Measurements from ENCODE around the gene CDCP1.

The CDCP1 gene

DNA sequence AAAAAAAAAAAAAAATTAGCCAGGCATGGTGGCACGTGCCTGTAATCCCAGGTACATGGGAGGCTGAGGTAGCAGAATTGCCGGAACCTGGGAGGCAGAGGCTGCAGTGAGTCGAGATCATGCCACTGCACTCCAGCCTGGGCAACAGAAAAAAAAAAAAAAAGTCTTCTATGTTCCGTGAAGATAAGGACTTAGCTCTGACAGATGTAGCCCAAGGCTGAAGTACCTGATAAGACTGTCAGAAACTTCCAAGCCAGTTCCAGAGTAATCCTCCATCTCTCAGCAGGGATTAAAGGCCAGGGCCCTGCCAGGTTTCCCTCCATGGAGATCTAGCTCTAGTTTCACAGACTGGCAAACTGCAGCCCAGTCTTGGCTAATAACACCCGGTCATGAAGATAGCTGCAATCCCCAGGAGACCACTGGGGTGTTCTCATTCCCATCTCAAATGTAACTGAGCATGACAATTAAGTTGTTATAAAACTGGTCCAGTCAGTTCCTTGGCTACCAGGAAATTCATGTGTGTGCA is 8.5 kb downstream of the CDCP1 start:
- DNase-seq: no peak

DNA sequence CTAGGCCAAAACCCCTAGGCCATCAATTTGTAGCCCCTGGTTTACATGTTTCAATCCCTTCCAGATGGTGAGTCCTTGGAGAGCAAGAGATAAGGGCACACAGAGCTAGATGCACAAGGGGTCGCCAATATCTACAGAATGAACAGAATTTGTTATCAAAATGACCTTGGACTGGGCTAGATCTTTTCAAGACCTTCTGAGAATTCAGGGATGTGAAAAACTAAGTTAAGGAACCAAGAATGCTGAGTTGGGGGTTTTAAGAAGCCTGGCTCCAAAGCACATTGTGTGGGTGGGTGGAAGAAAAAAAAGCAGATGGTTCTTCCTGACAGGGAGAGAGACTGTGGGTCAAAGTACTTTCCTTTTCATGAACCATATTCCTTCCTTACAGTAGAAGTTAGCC is 10.2 kb downstream of the CDCP1 start:
- DNase-seq: no peak

- DNase-seq: no peak
Observed at GRCh38 chr3:45134758-45135521, 11.2 kb downstream of the CDCP1 start.

- no peak for DNase-seq
Observed at GRCh38 chr3:45132568-45133211, 13.5 kb downstream of the CDCP1 start.

DNA sequence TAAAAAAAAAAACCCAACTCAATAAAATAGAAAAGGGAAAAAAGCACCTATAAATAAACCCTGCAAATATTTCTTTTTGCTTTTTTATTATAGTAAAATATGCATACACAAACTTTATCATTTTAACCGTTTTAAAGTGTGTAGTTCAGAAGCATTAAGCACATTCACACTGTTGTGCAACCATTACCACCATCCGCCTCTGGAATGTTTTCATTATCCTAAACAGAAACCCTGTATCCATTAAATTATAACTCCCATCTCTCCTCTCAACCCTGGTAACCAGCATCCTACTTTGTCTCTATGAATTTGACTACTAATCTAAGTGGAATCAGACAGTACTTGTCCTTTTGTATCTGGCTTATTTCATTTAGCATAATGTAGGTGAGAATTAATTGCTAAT is 15.0 kb downstream of the CDCP1 start:
- DNase-seq: no peak

- no peak for DNase-seq
Observed at GRCh38 chr3:45130476-45130875, 15.7 kb downstream of the CDCP1 start.

GRCh38 chr3:45128950-45129349 is 17.2 kb downstream of the CDCP1 start:
- no peak for DNase-seq

- DNase-seq: no peak
Observed at GRCh38 chr3:45127130-45127822, 18.9 kb downstream of the CDCP1 start.

DNA sequence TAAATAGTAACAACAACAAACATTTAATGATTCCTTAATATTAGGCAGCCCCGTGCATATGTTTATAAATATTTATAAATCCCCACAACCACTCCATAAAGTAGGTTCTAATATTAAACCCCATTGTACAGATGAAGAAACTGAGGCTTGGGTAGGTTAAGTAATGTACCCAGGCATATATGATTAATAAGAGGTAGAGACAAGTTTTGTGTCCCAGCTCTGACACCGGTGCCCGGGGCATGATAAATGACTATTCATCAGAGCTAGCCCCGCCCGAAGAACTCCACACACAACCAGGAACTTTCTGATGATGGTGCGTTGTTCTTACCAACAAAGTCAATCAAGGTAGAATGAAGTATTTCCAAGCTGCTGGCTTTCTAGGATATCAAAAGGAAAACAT is 19.4 kb downstream of the CDCP1 start:
- DNase-seq: no peak

GRCh38 chr3:45125550-45126026 is 20.6 kb downstream of the CDCP1 start:
- DNase-seq: no peak

- DNase-seq: no peak
Observed at GRCh38 chr3:45124956-45125355, 21.2 kb downstream of the CDCP1 start.

DNA sequence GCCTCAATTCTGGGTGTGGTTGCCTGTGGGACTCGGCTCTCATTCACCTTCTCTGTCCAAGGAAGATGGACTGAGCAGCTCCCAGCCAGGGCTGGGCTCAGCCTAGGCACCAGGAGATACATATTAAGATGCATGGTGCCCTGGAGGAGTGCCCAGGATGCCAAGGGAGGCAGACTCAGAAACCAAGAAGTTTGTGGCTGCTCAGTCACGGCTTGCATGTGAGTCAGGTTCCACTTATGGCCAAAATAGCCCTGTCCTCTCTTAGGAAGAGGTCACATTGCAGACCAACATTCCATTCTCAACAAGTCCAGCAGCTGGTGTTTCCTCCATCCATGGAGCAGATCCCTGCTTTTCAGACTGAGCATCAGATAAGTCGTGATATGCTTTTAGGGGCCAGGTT is 21.8 kb downstream of the CDCP1 start:
- no peak for DNase-seq

- no peak for DNase-seq
Observed at GRCh38 chr3:45123581-45124269, 22.5 kb downstream of the CDCP1 start.

- DNase-seq: no peak
Observed at GRCh38 chr3:45123030-45123429, 23.1 kb downstream of the CDCP1 start.

GRCh38 chr3:45120359-45121158 is 25.6 kb downstream of the CDCP1 start:
- no peak for DNase-seq

DNA sequence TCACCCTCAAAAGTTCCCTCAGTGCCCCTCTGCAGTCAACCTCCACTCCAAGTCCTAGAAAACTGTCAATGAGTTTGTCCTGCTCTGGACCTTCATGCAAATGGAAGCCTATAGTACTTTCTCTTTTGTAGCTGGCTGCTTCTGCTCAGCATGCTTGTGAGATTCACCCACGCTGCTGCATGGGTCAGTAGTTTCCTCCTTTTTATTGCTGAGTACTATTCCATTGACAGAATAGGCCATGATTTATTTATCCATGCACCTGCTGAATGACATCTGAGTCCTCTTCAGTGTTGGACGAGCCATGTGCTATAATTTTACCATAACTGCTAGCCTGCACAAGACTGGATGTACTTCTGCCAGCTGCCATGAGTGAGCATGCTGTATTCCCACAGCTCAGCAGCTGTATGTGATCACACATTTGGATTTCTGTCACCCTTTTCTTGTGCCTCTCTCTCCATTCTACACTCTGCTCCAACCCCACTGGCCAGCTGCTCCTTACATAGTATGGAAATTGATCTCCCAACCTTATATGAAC is 26.3 kb downstream of the CDCP1 start:
- DNase-seq: no peak

DNA sequence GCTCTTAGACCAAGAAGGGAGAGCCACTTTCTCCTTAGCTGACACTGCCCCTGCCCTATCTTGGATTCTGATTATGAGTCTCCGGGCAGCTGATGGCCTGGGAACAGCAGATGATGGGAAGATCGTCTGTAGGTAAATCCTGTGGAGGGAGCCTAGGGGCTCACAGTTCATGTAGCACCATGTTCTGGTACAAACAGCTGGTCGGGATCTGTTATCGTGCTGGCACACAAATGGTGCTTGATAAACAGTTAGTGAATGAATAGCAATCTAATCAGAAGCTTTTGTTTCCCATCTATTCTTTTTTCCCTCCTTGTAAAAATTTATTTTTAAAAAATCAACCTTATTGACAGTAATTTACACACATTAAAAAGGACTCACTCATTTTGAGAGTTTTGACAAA is 26.8 kb downstream of the CDCP1 start:
- no peak for DNase-seq

DNA sequence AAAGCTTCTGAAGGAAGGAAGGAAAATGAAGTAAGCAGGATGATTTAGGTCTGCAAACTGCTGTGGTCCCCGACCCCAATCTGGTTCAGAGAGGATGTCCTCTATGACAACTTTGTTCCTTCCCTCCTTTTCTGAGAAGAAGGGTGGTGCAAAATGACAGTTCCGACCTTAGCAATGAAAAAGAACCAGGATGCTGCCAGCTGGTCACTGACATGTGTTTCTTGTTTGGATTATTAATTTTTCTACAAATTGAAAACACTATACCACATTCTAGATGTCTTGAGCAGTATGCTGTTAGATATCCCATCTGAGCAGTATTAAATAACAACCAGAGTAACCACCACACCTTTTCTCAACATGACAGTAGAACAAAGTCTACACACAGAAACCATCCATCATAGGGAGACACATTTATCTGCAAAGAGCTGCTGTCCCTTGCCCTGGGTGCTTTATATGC is 27.5 kb downstream of the CDCP1 start:
- no peak for DNase-seq

DNA sequence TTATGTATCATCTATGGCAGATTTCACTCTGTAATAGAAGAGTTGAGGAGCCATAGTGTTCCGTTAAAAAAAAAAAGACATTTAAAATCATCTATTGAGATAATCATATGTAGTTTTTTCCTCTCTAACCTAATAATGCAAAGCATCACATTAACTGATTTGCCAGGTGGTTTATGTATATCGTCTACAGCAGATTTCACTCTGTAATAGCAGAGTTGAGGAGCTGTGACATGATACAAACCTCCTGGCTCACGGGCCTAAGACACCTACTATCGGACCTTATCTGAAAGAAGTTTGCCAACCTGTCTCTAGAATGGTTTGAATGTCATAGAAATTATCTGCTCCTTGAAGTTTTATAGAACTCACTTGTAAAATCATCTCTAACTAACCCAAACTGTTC is 29.8 kb downstream of the CDCP1 start:
- no peak for DNase-seq

DNA sequence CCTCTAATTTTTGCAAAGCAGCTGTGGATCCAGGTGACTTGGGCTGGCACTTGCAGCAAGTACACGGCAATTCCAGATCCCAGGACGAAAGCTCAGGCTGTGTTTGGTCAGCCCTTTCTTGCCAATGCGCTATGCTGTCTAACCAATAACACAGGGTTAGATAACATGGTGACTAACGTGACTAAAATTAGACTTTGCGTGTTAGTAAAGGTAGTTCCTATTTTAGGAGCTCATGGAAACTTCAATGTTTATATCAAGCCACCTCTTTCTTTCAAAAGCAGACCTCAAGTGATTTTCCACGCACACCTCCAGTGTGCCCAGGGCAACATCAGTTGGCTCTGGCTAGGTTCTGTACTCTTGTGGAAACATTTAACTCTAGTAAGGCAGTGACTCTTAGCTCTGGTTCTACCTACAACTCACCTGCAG is 32.5 kb downstream of the CDCP1 start:
- DNase-seq: no peak

- DNase-seq: no peak
Observed at GRCh38 chr3:45112939-45113338, 33.2 kb downstream of the CDCP1 start.

DNA sequence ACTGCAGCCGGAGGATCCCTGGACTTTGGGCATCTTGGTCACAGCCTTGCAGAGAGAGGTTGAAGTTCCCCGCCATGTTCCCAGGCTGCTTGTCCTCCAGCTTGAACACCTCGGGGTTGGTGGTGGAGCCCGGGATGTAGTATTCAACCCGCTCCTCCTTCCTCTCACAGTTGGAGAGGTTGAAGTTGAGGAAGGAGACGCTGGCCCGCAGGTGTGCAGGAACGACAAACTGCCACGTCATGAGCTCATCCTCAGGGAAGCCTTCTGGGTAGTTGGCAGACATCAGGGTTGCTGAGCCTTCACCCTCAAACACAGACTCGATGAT is 35.7 kb downstream of the CDCP1 start:
- no peak for DNase-seq

All from activated CD4-positive, alpha-beta T cell treated with anti-CD3 and anti-CD28 coated beads, Interleukin-2, amount 50 U/mL, for 4 hours (primary cell).